B cell (primary cell): ENCODE results near the gene HAVCR2. TPM values are rescaled to one million over a fixed set of nuclear protein-coding genes. Genes with fewer than 3 reads are reported as not detected.

ENCODE experiments used
- ATAC-seq: fragments of 200-7000 bp; cut with Tn5 transposase; one replicate; pipeline ENCODE4 v1.10.0; 2021; ENCODE audit warnings: low read depth, mild to moderate bottlenecking, moderate number of reproducible peaks, moderate library complexity
- CTCF ChIA-PET: fragments of 350-600 bp; sonication (Branson Sonifier 250); formaldehyde crosslinking; loops from one replicate; lab custom pipeline; 2021; ENCODE audit warnings: antibody characterized with exemption, inconsistent platforms; lab: Charles Lee
- POLR2A ChIA-PET: fragments of 350-600 bp; sonication (Branson Sonifier 250); formaldehyde crosslinking; loops from one replicate; lab custom pipeline; 2021; ENCODE audit warnings: antibody characterized with exemption; lab: Charles Lee
- DNase-seq: peaks from one replicate; pipeline ENCODE4 v3.0.0; 2013
- H2AFZ ChIP-seq: 2 replicates; pipeline ENCODE4 v1.6.1; 2012; ENCODE audit warnings: mild to moderate bottlenecking, low read depth, low read length; ENCODE audit not compliant: insufficient read depth, poor library complexity, severe bottlenecking
- H3K27ac ChIP-seq, 2 donors: 1 replicate in 1 of 2; 2 replicates in 1 of 2; pipeline ENCODE4 v1.5.1; 2012 to 2013; ENCODE audit warnings: low read length in 2 of 2, mild to moderate bottlenecking in 2 of 2, moderate library complexity in 1 of 2
- H3K27me3 ChIP-seq, 4 experiments: fragments of 200-600 bp in 1 of 4; sonication (generic) in 1 of 4; replicated peaks in 1 of 4; 1 replicate in 2 of 4; 2 replicates in 2 of 4; pipeline versions ENCODE4 v1.6.1 to v1.7.0; 2013 to 2016; ENCODE audit warnings: low read length in 3 of 4, mild to moderate bottlenecking in 2 of 4, mixed read lengths in 1 of 4, moderate library complexity in 1 of 4; ENCODE audit not compliant: insufficient read depth in 4 of 4, control insufficient read depth in 3 of 4; ENCODE audit errors: control extremely low read depth in 1 of 4
- H3K36me3 ChIP-seq, 2 experiments: replicated peaks in 1 of 2; 1 replicate in 1 of 2; 2 replicates in 1 of 2; pipeline versions ENCODE4 v1.6.1 to v1.7.1; 2013; ENCODE audit warnings: low read length in 1 of 2; ENCODE audit not compliant: insufficient read depth in 2 of 2, control insufficient read depth in 1 of 2; ENCODE audit errors: control extremely low read depth in 1 of 2, extremely low read depth in 1 of 2
- H3K4me1 ChIP-seq, 2 donors: fragments of 200-600 bp in 1 of 2; sonication (generic) in 1 of 2; 1 replicate in 1 of 2; 2 replicates in 1 of 2; pipeline versions ENCODE4 v1.5.1 to v1.6.1; 2013 to 2017; ENCODE audit warnings: low read length in 2 of 2; ENCODE audit not compliant: control insufficient read depth in 2 of 2, insufficient read depth in 2 of 2
- H3K4me2 ChIP-seq: replicated peaks from 2 replicates; pipeline ENCODE3; 2012; ENCODE audit warnings: mild to moderate bottlenecking, low read depth, low read length; ENCODE audit not compliant: poor library complexity, severe bottlenecking
- H3K4me3 ChIP-seq, 5 experiments: fragments of 200-600 bp in 1 of 5; sonication (generic) in 1 of 5; 1 replicate in 3 of 5; 2 replicates in 2 of 5; pipeline versions ENCODE4 v1.5.1 to v1.7.0; 2011 to 2016; ENCODE audit warnings: low read length in 4 of 5, mild to moderate bottlenecking in 4 of 5, low read depth in 2 of 5, control low read depth in 1 of 5, moderate library complexity in 1 of 5; ENCODE audit not compliant: insufficient read depth in 1 of 5; ENCODE audit errors: control extremely low read depth in 1 of 5, extremely low read depth in 1 of 5
- H3K79me2 ChIP-seq: fragments of 200-600 bp; sonication (generic); one replicate; pipeline ENCODE4 v1.6.0; 2016; ENCODE audit warnings: low read length; ENCODE audit not compliant: control insufficient read depth, insufficient read depth
- H3K9ac ChIP-seq: fragments of 200-600 bp; sonication (generic); 2 replicates; pipeline ENCODE4 v1.6.1; 2017; ENCODE audit warnings: mild to moderate bottlenecking, low read length, moderate library complexity
- H3K9me3 ChIP-seq, 3 donors: one replicate each; pipeline versions ENCODE4 v1.6.1 to v1.7.1; 2013; ENCODE audit warnings: low read length in 2 of 3; ENCODE audit not compliant: control insufficient read depth in 2 of 3, insufficient read depth in 1 of 3; ENCODE audit errors: control extremely low read depth in 1 of 3
- H4K20me1 ChIP-seq: 2 replicates; pipeline ENCODE4 v1.6.0; 2012; ENCODE audit warnings: mild to moderate bottlenecking, low read length; ENCODE audit not compliant: insufficient read depth, control insufficient read depth, poor library complexity, severe bottlenecking
- H3K27ac Mint-ChIP-seq: one replicate; pipeline ENCODE4 v1.8.0; 2021; ENCODE audit warnings: mixed read lengths
- H3K27me3 Mint-ChIP-seq: one replicate; pipeline ENCODE4 v1.8.0; 2021; ENCODE audit warnings: mixed read lengths
- H3K4me1 Mint-ChIP-seq: one replicate; pipeline ENCODE4 v1.8.0; 2021; ENCODE audit warnings: mixed read lengths
- H3K4me3 Mint-ChIP-seq: one replicate; pipeline ENCODE4 v1.8.0; 2021; ENCODE audit warnings: mixed read lengths
- H3K9me3 Mint-ChIP-seq: one replicate; pipeline ENCODE4 v1.8.0; 2022; ENCODE audit warnings: mixed read lengths; ENCODE audit not compliant: insufficient read depth
- CTCF ChIP-seq: fragments of 200-600 bp; IDR thresholded peaks from one replicate; pipeline ENCODE4 v1.8.0; 2022; ENCODE audit warnings: antibody characterized with exemption, mild to moderate bottlenecking
- EZH2 ChIP-seq: IDR thresholded peaks from 2 replicates; pipeline ENCODE4 v1.6.1; 2012; ENCODE audit warnings: borderline replicate concordance, low read depth, mild to moderate bottlenecking, moderate library complexity, low read length; ENCODE audit not compliant: insufficient read depth, poor library complexity, severe bottlenecking
- WGBS: methylation state at CpG from one replicate; pipeline ENCODE4 v1.1.5; 2013; ENCODE audit warnings: missing lambda C conversion rate; ENCODE audit not compliant: insufficient coverage; 5-methylcytosine and 5-hydroxymethylcytosine counted together
- intact Hi-C: fragments of 100-400 bp; cut with micrococcal nuclease; formaldehyde crosslinking; loops from one replicate; pipeline ENCODE4 v1.10.0; 2022
- polyA plus RNA-seq: library from polyadenylated mRNA; depleted of rRNA; stranded (reverse); fragments of >200 nt; gene quantifications from 2 replicates; pipeline ENCODE4 v1.2.3, GENCODE V29; 2012
- total RNA-seq, 2 donors: library from RNA; stranded (reverse); fragments of 120-200 nt in 1 of 2; gene quantifications; 1 replicate in 1 of 2; 2 replicates in 1 of 2; pipeline versions ENCODE4 v1.2.3 to v1.2.4, GENCODE V29; 2013 to 2022

HAVCR2 gene
- total and polyA plus RNA-seq, 2 donors (not counting 1 experiment from before 2014, with no cell fraction given) = 0.64 to 2.3 TPM

GRCh38 chr5:157063776-157064430, 44.9 kb downstream of the HAVCR2 start:
- no peak for ATAC-seq
- intact Hi-C loops = no loop called here
- Histone ChIP-seq H3K9ac (no peak overlapping the region), H3K27ac (no peak overlapping the region), H3K36me3 (no peaks in the 10 kb centered on the region), H2AFZ (no peak overlapping the region), H3K4me1 (no peaks in the 10 kb centered on the region), H3K4me3 (no peak overlapping the region), H3K4me2 (no peak overlapping the region), H3K9me3 (no peaks in the 10 kb centered on the region), H3K79me2 (no peaks in the 10 kb centered on the region), H3K27me3 (no peaks in the 10 kb centered on the region), H4K20me1 (no peaks in the 10 kb centered on the region)
- H3K27me3 Mint-ChIP-seq = peaks cover 2% of the 10 kb centered on the region
- ChIA-PET POLR2A (no interaction called here), CTCF (no interaction called here)
- TF ChIP-seq EZH2 (no peak), CTCF (no peak)
- no peak for DNase-seq
- no peak overlapping the region for H3K4me3 Mint-ChIP-seq
- no peaks in the 10 kb centered on the region for H3K4me1 Mint-ChIP-seq
- H3K9me3 Mint-ChIP-seq = no peaks in the 10 kb centered on the region
- WGBS = 94% methylated on average over 3 of the region's 4 CpGs
- no peak overlapping the region for H3K27ac Mint-ChIP-seq

- H3K4me2 ChIP-seq = no peak overlapping the region
- no peak overlapping the region for H3K27ac ChIP-seq
- intact Hi-C loops = no loop called here
- no peak for TF ChIP-seq CTCF
- TF ChIP-seq EZH2 = no peak
- Mint-ChIP-seq H3K27ac (no peak overlapping the region), H3K27me3 (peaks cover 6% of the 10 kb centered on the region), H3K9me3 (no peaks in the 10 kb centered on the region), H3K4me3 (no peak overlapping the region), H3K4me1 (no peaks in the 10 kb centered on the region)
- no peaks in the 10 kb centered on the region for H3K79me2 ChIP-seq
- no peaks in the 10 kb centered on the region for H3K9me3 ChIP-seq
- H3K4me1 ChIP-seq = no peaks in the 10 kb centered on the region
- no peaks in the 10 kb centered on the region for H3K27me3 ChIP-seq
- no peak overlapping the region for H2AFZ ChIP-seq
- CTCF ChIA-PET = no interaction called here
- POLR2A ChIA-PET = no interaction called here
- no peaks in the 10 kb centered on the region for H3K36me3 ChIP-seq
- DNase-seq (no peak), ATAC-seq (no peak)
- no peak overlapping the region for H3K4me3 ChIP-seq
- no peak overlapping the region for H3K9ac ChIP-seq
- H4K20me1 ChIP-seq = no peaks in the 10 kb centered on the region
- WGBS = no CpG with 5 or more reads among the region's 3 CpGs
Measured at GRCh38 chr5:157059891-157060290, 49.0 kb downstream of the HAVCR2 start.
